NB4 (cell line): ENCODE measurements around the gene BOD1.

Experiments used
- CTCF ChIP-seq: IDR thresholded peaks from one replicate; pipeline ENCODE4 v1.5.1; 2012; ENCODE audit warnings: low read depth, low read length
- MAX ChIP-seq: IDR thresholded peaks from 2 replicates; pipeline ENCODE4 v1.6.1; 2011; ENCODE audit warnings: low read depth, low read length
- MYC ChIP-seq: IDR thresholded peaks from 2 replicates; pipeline ENCODE4 v1.6.1; 2011; ENCODE audit warnings: low read depth, low read length
- POLR2A ChIP-seq: IDR thresholded peaks from 2 replicates; pipeline ENCODE4 v1.6.1; 2011; ENCODE audit warnings: mild to moderate bottlenecking; ENCODE audit not compliant: insufficient read length; ENCODE audit errors: extremely low read depth

GRCh38 chr5:173664154-173664526 lies 47.7 kb upstream of the BOD1 start:
- no peak for TF ChIP-seq CTCF
- no peak for TF ChIP-seq MYC
- TF ChIP-seq POLR2A, result no peak
- TF ChIP-seq MAX, result no peak
